ENCODE results near the gene COL26A1. TPM values are rescaled to one million over a fixed set of nuclear protein-coding genes. Genes with fewer than 3 reads are reported as not detected.

Gene COL26A1
- total RNA-seq, 2 experiments from 2014 or later: not detected

- intact Hi-C loops (cut with micrococcal nuclease; ENCODE audit: unreplicated experiment): loop anchor here (10.0 kb wide), 1 partner anchor 848 kb away; the partner anchor contains the start of gene PRKRIP1
These were observed 184.6 kb downstream of the COL26A1 start for GRCh38 chr7:101547022-101547915.

GRCh38 chr7:101547916-101548661 lies 185.4 kb downstream of the COL26A1 start:
- Histone ChIP-seq H3K79me2 (ENCODE audit: insufficient read depth, low read depth, low read length) (no peaks in the 10 kb centered on the region), H3K4me2 (ENCODE audit: low read length) (no peak overlapping the region), H3K36me3 (ENCODE audit: insufficient read depth, low read length) (no peaks in the 10 kb centered on the region), H3K4me1 (ENCODE audit: insufficient read depth, low read length, poor library complexity, severe bottlenecking) (no peaks in the 10 kb centered on the region), H3K27ac (ENCODE audit: low read depth, low read length, poor library complexity, severe bottlenecking) (no peak overlapping the region), H3K4me3 (ENCODE audit: low read depth, low read length, poor library complexity, severe bottlenecking) (no peak overlapping the region), H3K9me3 (ENCODE audit: low read length) (no peaks in the 10 kb centered on the region), H3K9me2 (ENCODE audit: insufficient read depth, low read length) (no peaks in the 10 kb centered on the region), H4K20me1 (ENCODE audit: insufficient read depth, low read length) (no peaks in the 10 kb centered on the region), H2AFZ (ENCODE audit: low read length) (no peak overlapping the region)
- ChIA-PET CTCF (ENCODE audit: unreplicated experiment) (no interaction called here), POLR2A (no interaction called here)
- intact Hi-C loops (cut with micrococcal nuclease; ENCODE audit: unreplicated experiment): loop anchor here (10.0 kb wide), 1 partner anchor 847 kb away; the partner anchor contains the start of gene PRKRIP1
- TF ChIP-seq EZH2phosphoT487 (IDR thresholded peaks at IDR 0.05; ENCODE audit: borderline replicate concordance, low read depth, low read length) (no peak), CTCF (conservative IDR thresholded peaks at IDR 0.05; ENCODE audit: low read length) (no peak)
- BruUV-seq (replicated peaks): no TSS peak
- no peak for DNase-seq (ENCODE audit: low spot score)

More at GRCh38 chr7:101547022-101547915, 184.6 kb downstream of the COL26A1 start:
- Histone ChIP-seq H2AFZ (ENCODE audit: low read length) (no peak overlapping the region), H3K36me3 (ENCODE audit: insufficient read depth, low read length) (no peaks in the 10 kb centered on the region), H3K79me2 (ENCODE audit: insufficient read depth, low read depth, low read length) (no peaks in the 10 kb centered on the region), H3K4me3 (ENCODE audit: low read depth, low read length, poor library complexity, severe bottlenecking) (no peak overlapping the region), H3K4me1 (ENCODE audit: insufficient read depth, low read length, poor library complexity, severe bottlenecking) (no peaks in the 10 kb centered on the region), H3K9me2 (ENCODE audit: insufficient read depth, low read length) (no peaks in the 10 kb centered on the region), H3K4me2 (ENCODE audit: low read length) (no peak overlapping the region), H3K9me3 (ENCODE audit: low read length) (no peaks in the 10 kb centered on the region), H4K20me1 (ENCODE audit: insufficient read depth, low read length) (no peaks in the 10 kb centered on the region), H3K27ac (ENCODE audit: low read depth, low read length, poor library complexity, severe bottlenecking) (no peak overlapping the region)
- no TSS peak for BruUV-seq (replicated peaks)
- DNase-seq (ENCODE audit: low spot score): no peak
- ChIA-PET CTCF (ENCODE audit: unreplicated experiment) (no interaction called here), POLR2A (no interaction called here)
- TF ChIP-seq CTCF (conservative IDR thresholded peaks at IDR 0.05; ENCODE audit: low read length) (no peak), EZH2phosphoT487 (IDR thresholded peaks at IDR 0.05; ENCODE audit: borderline replicate concordance, low read depth, low read length) (no peak)

Data from OCI-LY7 (cell line).